HG03108 (cell line): ENCODE measurements around the gene TRAF6.
A peak's percentile ranks its signal among the peaks of the same experiment; 100 is the strongest.
"Not testable (repeated sequence)": the region's sequence is repeated elsewhere in the genome, so short reads cannot be mapped to it uniquely, and the experiment has no call there.

Experiments
- ATAC-seq: cut with Tn5 transposase; IDR thresholded peaks from one replicate; pipeline ENCODE4 v1.9.1; 2021; ENCODE audit warnings: moderate library complexity; ENCODE audit not compliant: unreplicated experiment

The TRAF6 gene, protein sequence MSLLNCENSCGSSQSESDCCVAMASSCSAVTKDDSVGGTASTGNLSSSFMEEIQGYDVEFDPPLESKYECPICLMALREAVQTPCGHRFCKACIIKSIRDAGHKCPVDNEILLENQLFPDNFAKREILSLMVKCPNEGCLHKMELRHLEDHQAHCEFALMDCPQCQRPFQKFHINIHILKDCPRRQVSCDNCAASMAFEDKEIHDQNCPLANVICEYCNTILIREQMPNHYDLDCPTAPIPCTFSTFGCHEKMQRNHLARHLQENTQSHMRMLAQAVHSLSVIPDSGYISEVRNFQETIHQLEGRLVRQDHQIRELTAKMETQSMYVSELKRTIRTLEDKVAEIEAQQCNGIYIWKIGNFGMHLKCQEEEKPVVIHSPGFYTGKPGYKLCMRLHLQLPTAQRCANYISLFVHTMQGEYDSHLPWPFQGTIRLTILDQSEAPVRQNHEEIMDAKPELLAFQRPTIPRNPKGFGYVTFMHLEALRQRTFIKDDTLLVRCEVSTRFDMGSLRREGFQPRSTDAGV

DNA sequence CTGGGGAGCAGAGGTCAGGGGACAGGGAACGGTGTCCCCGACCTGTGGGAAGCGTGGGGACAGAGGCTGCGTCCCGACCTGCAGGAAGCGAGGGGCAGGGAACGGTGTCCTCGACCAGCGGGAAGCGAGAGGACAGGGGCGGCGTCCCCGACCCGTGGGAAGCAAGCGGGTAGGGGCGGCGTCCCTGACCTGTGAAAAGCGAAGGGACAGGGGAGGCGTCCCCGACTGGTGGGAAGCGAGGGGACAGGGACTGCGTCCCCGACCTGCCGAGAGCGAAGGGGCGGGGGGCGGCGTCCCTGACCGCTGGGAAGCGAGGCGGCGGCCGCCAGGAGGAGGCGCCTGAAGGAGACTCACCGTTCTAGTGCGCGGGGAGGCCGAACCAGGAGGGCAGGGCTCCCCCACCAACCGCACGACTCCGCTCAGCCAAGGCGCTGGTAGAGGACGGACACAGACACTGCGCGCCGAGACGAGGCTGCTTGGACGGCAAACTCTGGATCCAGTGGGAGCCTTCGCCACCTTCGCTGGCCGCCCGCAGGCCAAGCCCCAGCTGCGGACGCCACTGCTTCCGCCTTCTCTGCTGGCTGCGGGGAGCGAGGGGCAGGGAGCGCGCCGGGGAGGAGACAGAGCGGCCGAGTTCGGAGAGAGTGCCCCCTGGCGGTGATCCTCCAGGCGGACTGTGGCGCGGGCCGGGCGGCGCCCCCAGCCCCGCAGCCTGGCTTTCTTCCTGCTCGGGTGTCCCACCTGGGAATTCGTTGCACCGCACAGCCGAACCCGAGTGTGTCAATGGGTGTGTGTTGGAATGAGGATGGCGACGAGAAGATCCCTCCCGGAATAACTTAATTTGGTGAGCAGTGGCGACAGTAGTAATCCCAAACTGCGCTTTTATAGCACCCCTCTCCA lies at the start of gene TRAF6:
Gene TRAF6 (minus strand): TSS at position 579 of the 900 bp plus-strand sequence. CDS start 8,757 bp downstream, outside the sequence.
- ATAC-seq, result peak; percentile 98

DNA sequence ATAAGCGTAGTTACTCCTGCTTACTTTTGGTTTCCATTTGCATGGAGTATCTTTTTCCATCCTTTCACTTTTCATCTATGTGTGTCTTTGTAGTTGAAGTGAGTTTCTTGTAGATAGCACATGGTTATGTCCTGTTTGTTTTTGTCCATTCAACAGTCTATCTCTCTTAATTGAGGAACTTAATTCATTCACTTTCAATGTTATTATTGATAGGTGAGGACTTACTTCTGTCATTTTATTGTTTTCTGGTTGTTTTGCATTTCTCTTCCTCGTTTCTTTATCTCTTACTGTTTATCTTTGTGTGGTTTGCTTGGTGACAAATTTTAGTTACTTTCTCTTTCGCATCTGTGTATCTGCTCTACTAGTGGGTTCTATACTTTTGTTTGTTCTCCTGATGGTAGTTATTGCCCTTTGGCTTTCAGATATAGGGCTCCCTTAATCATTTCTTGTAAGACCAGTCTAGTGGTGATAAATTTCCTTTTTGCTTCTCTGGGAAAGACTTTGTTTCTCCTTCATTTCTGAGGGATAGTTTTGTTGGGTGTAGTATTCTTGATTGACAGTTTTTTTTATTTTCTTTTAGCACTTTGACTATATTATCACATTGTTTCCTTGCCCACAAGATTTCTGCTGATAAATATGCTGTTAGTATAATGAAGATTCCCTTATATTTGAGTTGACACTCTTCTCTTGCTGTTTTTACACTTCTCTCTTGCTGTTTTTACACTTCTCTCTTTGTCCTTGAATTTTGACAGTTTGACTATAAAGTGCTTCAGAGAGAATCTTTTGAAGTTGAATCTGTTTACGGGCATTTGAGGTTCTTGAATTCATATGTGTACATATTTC lies 48.7 kb upstream of the TRAF6 start:
- ATAC-seq, result peak; percentile 74

DNA sequence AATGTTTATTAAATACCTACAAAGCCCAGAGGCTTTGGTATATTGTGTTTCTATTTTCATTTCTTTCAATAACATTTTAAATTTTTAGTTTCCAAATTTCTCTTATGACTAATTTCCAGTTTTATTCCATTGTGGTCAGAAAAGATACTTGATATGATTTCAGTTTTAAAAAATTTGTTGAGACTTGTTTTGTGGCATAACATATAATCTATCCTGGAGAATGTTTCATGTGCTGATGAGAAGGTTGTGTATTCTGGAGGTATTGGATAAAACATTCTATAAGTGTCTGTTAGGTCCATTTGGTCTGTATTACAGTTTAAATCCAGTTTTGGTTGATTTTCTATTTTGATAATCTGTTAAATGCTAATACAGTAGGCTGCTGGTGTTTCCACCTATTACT lies 47.9 kb upstream of the TRAF6 start:
- ATAC-seq, result no peak

DNA sequence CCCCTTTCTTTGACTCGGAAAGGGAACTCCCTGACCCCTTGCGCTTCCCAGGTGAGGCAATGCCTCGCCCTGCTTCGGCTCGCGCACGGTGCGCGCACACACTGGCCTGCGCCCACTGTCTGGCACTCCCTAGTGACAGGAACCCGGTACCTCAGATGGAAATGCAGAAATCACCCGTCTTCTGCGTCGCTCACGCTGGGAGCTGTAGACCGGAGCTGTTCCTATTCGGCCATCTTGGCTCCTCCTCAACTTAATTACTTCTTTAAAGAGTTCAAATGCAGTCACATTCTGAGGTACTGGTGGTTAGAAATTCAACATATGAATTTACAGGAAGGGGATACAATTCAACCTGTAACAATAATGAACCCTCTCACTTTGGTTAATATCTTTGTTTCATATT lies 47.3 kb upstream of the TRAF6 start:
- not testable (repeated sequence) for ATAC-seq

DNA sequence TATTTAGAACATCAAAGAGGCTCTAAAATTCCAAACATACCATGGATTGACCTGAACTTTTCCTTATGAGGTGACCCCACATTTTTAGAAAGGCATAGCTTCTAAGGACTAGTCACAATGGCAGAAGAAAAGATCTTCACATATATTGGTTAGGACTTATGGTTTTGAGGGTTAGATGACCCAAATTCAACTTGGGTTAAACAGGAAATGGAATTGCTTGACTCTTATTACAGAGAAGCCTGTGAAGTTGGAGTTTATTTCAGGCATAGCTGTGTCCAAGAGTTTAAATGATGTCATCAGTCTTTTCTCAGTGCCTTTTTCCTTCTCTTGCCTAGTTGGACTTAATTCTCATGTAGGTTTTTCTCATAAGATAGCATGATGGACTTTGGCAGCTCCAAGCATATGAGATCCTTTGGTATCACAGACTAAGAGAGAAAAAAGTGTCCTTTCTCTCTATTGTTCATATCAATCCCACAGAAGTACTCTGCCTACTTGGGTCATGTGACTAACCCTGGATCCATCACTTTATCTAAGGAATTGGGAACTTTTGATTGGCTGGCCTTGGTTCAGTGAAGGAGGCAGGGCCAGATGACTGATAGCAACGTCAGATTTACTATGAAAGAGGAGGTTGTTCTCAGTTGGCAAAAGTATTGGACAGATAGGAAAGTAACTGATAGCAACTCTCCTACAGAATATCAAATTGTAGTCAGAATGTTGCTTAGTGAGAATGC lies 40.5 kb upstream of the TRAF6 start:
- no peak for ATAC-seq

DNA sequence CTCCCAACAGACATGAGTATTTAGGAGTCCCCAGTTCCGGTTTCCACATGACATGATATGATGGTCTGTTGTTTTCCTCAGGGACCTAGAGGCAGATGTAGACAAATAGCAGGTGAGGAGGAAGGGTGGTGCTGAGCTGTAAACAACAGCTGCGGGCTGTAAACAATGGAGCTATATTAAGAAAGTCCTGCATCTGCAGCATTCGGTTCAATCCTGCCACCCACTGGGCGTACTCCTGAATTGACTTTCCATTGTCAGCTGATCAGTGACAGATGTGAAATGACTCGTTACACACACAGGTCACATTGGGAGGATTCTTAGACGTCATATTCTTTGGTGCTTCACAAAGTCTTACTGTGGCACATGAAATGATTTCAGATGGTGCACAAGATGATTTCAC lies 30.9 kb upstream of the TRAF6 start:
- ATAC-seq, result peak; percentile 98

DNA sequence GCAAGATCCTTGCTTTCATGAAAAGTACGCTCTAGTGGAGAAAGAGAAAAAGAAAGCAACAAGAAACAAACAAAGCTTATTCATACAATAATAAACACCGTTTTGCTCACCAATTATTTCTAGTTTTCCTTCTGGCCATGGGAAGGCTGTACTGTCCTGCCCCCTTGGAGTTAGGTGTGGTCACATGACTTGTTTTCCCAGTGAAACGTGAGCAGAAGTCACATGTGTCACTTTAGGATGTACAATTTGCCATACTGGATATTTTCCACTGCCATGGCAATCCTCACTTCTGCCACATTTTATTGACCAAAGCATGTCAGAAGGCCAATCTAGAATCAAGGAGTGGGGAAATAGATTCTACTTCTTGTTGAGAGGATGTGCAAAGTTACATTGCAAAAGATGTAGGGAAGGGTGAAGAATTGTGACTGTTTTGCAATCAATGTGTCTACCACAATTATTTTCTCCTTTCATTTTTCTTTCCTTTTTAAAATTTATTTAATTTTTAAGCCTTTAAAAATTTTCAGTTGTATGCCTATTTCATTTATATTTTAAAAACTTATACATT lies 24.3 kb upstream of the TRAF6 start:
- no peak for ATAC-seq

DNA sequence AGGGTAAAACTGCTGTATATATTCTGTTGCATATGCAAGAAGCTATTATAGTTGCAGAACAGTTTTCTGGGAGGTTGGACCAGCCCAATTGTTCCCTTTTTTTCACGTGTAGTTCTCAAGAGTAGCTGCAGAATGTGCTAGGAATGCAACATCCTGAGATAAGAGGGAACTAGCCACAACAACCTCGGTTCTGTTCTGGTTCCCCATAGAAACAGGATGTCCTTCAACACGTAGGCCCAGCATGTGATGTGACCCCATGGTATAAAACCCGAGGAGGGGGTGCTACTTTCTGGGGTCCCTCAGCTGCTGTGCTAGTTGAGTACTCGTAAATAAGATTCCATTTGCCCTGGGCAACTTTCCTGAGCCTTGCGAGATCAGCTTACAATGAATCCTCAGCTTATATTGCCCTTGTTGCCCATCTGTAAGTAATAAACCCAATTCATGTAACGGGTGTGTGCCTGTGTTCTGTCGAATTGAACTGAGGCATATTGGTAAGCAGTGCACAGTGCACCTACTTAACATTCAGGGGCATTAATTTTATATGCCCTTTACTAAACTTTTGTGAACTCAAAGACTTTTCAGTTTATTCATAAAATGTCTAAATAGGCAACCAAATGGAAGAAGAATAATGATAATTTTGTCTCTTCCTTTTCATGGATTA lies 23.0 kb upstream of the TRAF6 start:
- ATAC-seq, result no peak

DNA sequence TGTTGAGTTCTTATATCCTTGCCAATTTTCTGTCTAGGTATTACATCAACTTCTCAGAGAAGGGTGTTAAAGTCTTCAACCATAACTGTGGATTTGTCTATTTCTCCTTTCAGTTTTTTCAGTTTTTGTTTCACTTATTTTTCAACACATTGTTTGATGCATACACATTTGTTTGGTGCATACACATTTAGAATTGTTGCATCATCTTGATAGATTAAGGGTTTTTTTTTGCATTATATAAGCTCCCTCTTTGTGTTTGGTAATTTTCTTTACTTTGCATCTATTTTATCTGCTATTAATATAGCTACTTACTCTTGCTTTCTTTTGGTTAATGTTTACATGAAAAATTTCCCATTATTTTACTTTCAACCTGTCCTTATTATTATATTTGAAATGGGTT lies 20.8 kb upstream of the TRAF6 start:
- no peak for ATAC-seq

DNA sequence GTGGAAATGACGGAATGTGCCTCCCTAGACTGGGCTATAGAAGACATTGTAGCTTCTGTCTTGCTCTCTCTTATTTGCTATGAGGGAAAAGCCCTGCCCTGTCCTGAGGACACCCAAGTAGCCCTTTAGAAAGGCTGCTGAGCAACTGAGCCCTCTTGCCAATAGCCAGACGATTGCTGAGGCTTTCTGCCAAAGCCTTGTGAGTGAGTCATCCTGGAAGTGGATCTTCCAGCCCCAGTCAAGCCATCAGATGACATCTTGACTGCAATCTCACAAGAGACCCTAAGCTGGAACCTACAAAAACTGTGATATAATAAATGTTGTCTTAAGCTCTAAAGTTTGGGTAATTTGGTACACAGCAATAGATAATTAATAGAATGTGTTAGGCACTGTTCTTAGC lies 3.9 kb upstream of the TRAF6 start:
- no peak for ATAC-seq

DNA sequence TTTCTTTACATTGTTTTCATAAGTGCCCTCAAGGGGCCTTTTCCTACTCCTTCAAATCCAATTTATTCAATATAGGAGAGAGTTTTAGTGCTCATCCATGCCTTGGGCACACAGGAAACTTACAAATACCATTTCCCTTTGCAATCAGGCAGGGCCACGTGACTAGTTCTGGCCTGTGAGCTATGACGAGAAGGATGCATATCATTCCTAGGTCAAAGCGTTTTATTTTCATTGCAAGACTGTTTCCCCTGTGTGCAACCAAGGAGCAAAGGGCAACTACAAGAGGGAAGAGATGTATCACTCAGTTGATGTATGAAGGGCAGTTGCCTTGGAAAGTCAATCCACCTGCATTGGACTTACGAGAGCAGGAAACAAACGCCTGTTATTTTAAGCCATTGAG lies 1.9 kb upstream of the TRAF6 start:
- ATAC-seq, result no peak

DNA sequence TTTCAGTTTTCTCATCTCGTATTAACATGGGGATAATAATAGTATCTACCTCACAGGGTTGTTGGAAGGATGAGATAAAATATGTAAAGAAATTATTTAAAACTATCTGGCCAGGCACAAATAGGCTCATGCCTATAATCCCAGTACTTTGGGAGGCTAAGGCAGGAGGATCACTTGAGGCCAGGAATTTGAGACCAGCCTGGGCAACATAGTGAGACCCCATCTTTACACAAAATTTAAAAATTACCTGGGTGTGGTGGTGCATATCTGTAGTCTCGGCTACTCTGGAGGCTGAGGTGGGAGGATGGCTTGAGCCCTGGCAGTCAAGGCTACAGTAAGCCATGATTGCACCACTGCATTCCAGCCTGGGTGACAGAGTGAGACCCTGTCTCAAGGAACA lies 990 bp upstream of the TRAF6 start:
- not testable (repeated sequence) for ATAC-seq

DNA sequence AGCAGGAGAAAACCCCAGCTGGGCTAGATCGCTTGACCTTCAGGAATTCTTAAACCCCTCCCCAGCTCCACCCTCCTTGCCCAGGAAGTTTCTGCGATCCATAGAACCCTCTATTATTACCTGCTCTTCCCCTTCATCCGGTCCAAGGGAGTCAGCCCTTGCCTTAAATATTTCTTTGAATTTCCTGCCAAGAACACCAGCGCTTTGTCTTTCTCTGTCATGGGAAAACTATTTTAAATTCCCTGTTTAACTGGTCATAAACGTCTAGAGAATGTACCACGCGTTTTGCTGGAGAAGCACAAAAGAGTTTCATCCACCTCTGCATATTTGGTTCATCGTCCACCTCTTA lies 496 bp upstream of the TRAF6 start:
- no peak for ATAC-seq

DNA sequence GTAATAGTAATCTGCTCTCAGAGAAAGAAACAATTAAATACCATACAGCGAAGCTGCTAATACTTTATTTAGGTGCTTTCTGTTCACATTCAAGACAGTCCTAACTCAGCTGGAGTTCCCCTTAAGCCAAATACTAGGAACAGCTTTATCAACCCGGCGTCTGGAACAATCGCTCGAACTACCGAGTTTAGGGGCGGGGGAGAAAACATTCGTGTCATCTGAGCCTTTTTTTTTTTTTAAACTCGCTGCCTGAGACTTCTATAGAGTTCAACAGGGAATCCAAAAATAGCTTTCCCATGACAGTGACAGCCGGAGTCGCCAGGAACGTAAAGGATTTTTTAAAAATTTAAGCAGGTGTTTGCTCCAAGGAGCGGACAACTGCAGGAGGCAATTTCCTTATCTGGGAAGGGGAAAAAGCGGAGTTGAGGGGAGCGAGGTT lies 852 bp downstream of the TRAF6 start:
- ATAC-seq, result no peak

DNA sequence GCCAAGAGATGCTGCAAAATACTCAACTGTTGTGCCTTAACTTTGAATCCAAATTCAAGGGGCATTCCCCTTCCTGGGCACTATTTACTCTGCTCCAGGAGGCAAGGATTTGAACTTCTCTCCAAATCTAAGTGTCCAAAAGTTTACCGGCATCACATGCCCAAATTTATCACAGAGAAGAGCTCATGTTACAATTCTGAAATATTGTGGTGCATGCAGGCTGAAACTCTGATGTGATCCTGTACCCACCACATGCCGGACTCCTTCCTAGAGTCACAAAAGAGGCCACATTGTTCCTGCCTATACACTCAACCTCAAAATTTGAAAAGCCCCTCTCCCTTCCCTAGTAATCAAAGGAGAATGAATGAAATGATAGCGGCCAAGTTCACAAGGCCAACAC lies 1.3 kb downstream of the TRAF6 start:
- no peak for ATAC-seq

DNA sequence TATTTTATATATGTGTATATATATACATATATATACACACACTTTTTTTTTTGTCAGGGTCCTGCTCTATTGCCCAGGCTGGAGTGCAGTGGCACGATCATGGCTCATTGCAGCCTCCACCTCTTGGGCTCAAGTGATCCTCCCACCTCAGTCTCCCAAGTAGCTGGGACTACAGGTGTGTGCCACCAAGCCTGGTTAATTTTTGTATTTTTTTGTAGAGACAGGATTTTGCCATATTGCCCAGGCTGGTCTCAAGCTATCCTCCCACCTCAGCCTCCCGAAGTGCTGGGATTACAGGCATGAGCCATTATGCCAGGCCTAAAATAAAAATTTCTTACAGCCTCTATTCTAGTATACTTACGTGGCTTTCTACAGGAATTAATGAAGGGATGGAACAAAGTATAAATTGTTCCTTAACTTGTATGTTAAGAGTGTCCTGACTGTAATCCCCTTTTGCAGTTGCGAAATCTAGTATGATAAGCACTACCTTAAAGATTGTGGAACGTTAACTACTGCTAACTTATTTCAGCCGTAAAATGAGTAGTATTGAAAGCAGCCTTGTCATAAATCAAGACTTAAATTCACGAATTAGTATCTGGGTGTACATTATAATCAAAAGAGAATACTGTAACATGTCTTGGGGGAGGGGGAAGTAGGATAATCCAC lies 2.1 kb downstream of the TRAF6 start:
- ATAC-seq, result no peak

DNA sequence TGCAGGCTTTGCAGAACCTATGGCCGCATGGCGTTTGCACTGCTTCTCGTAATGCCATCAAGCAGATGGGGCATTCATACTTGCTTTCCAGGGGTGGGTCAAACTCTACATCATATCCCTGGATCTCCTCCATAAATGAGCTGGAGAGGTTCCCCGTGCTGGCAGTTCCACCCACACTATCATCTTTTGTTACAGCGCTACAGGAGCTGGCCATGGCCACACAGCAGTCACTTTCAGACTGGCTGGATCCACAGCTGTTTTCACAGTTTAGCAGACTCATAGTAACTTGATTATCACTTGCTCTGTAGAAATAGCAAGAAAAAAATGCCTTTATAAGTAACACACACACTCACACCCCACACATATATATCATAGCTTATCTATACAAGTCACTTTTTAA lies 8.8 kb downstream of the TRAF6 start:
- no peak for ATAC-seq

DNA sequence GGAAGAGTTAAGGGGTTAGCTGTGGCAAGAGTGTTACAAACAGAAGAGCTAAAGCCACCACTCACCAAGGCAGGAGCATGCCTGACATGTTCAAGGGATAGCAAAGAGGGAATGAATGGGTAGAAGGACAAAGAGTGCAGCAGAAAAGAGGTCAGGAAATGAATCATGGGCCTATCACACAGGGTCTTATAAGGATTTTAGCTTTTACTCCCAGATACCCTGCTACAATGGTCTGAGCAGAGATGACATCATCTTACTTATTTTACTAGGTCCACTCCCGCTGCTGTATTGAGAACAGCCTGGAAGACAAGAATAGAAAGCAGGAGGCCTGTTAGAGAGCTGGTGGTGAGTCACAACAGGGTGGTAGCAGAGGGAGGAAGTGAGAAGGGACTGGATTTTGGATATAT lies 9.8 kb downstream of the TRAF6 start:
- peak; percentile 92 for ATAC-seq

DNA sequence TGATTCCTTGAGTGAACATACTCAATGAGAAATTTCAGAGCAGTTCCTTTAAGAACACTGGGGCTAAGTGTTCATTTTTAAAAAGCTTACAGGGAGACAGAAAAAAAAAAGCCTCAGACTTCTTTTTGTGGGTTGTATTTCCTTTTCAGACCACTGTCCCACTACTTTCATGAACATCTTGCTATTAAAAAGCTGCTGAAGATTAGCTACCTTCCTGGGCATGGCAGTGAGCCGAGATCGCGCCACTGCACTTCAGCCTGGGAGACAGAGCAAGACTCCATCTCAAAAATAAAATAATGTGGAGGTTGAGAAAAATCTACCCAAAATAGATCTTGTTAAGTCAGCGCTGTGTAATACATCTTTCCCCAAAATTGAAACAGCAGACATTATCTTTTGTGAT lies 10.8 kb downstream of the TRAF6 start:
- ATAC-seq, result no peak
